ENCODE data around the gene SPAST.
"Not testable (repeated sequence)": the region's sequence is repeated elsewhere in the genome, so short reads cannot be mapped to it uniquely, and the experiment has no call there.

Gene SPAST

GRCh38 chr2:32063310-32064020 lies at the start of gene SPAST:
Gene SPAST (plus strand): TSS chr2:32063556. CDS start chr2:32063832, 276 bp downstream.
- Mint-ChIP-seq H3K9me3 (no peaks in the 10 kb centered on the region), H3K36me3 (peaks cover 5% of the 10 kb centered on the region), H3K4me1 (peaks cover 17% of the 10 kb centered on the region), H3K27ac (peak within 1 kb of the TSS; percentile 84), H3K27me3 (no peaks in the 10 kb centered on the region), H3K4me3 (peak within 1 kb of the TSS; percentile 90)
- ATAC-seq (ENCODE audit: low read depth) (peak; percentile 84), DNase-seq (ENCODE audit: low spot score in 2 of 2) (peak; percentile 89 to 95)

- not testable (repeated sequence) for H3K36me3 Mint-ChIP-seq; DNase-seq (ENCODE audit: low spot score in 2 of 2); ATAC-seq (ENCODE audit: low read depth); H3K27me3 Mint-ChIP-seq; H3K4me3 Mint-ChIP-seq; H3K4me1 Mint-ChIP-seq; H3K9me3 Mint-ChIP-seq; H3K27ac Mint-ChIP-seq
Measured at GRCh38 chr2:32018789-32019482, 44.4 kb upstream of the SPAST start.

- not testable (repeated sequence) for H3K27me3 Mint-ChIP-seq; DNase-seq (ENCODE audit: low spot score in 2 of 2); H3K27ac Mint-ChIP-seq; H3K4me3 Mint-ChIP-seq; H3K9me3 Mint-ChIP-seq
- Mint-ChIP-seq H3K36me3 (peaks cover 19% of the 10 kb centered on the region), H3K4me1 (peaks cover 13% of the 10 kb centered on the region)
- ATAC-seq (ENCODE audit: low read depth): peak; percentile 59
Measured at GRCh38 chr2:32034198-32034887, 29.0 kb upstream of the SPAST start.

- Mint-ChIP-seq H3K27me3 (no peaks in the 10 kb centered on the region), H3K27ac (peak within 1 kb of the TSS; percentile 93), H3K9me3 (no peaks in the 10 kb centered on the region), H3K36me3 (peaks cover 4% of the 10 kb centered on the region), H3K4me3 (peak within 1 kb of the TSS; percentile 99), H3K4me1 (peaks cover 2% of the 10 kb centered on the region)
- ATAC-seq (ENCODE audit: low read depth) (peak; percentile 94), DNase-seq (ENCODE audit: low spot score in 2 of 2) (peak; percentile 81 to 86)
Measured at GRCh38 chr2:32039447-32040219, 23.7 kb upstream of the SPAST start, which contains the start of gene DPY30. Gene DPY30 (minus strand): TSS chr2:32039805. CDS start chr2:32039456, 349 bp downstream.

GRCh38 chr2:32043561-32043960 lies 19.8 kb upstream of the SPAST start:
- no peak for ATAC-seq (ENCODE audit: low read depth)
- Mint-ChIP-seq H3K9me3 (no peaks in the 10 kb centered on the region), H3K36me3 (no peaks in the 10 kb centered on the region)

GRCh38 chr2:32051836-32052439 lies 11.4 kb upstream of the SPAST start:
- Mint-ChIP-seq H3K36me3 (no peaks in the 10 kb centered on the region), H3K27me3 (no peaks in the 10 kb centered on the region), H3K9me3 (no peaks in the 10 kb centered on the region), H3K4me1 (no peaks in the 10 kb centered on the region), H3K4me3 (no peak overlapping the region), H3K27ac (no peak overlapping the region)
- no peak for ATAC-seq (ENCODE audit: low read depth)
- DNase-seq (ENCODE audit: low spot score in 2 of 2): no peak

More at GRCh38 chr2:32043561-32043960, 19.8 kb upstream of the SPAST start:
- no peak for DNase-seq (ENCODE audit: low spot score in 2 of 2)
- no peak overlapping the region for H3K4me3 Mint-ChIP-seq
- H3K27me3 Mint-ChIP-seq: no peaks in the 10 kb centered on the region
- no peak overlapping the region for H3K27ac Mint-ChIP-seq
- H3K4me1 Mint-ChIP-seq: peaks cover 2% of the 10 kb centered on the region

GRCh38 chr2:32054583-32054982 lies 8.8 kb upstream of the SPAST start:
- not testable (repeated sequence) for H3K4me3 Mint-ChIP-seq; H3K4me1 Mint-ChIP-seq; H3K36me3 Mint-ChIP-seq; H3K9me3 Mint-ChIP-seq; H3K27me3 Mint-ChIP-seq; DNase-seq (ENCODE audit: low spot score in 2 of 2); ATAC-seq (ENCODE audit: low read depth); H3K27ac Mint-ChIP-seq

GRCh38 chr2:32058130-32058529 lies 5.2 kb upstream of the SPAST start:
- Mint-ChIP-seq H3K27me3 (no peaks in the 10 kb centered on the region), H3K4me1 (peaks cover 6% of the 10 kb centered on the region), H3K4me3 (no peak overlapping the region), H3K36me3 (no peaks in the 10 kb centered on the region), H3K27ac (no peak overlapping the region), H3K9me3 (no peaks in the 10 kb centered on the region)
- ATAC-seq (ENCODE audit: low read depth) (no peak), DNase-seq (ENCODE audit: low spot score in 2 of 2) (no peak)

GRCh38 chr2:32060266-32060665 lies 3.1 kb upstream of the SPAST start:
- no peak for ATAC-seq (ENCODE audit: low read depth)
- no peak overlapping the region for H3K27ac Mint-ChIP-seq
- DNase-seq (ENCODE audit: low spot score in 2 of 2): no peak
- no peaks in the 10 kb centered on the region for H3K9me3 Mint-ChIP-seq
- no peak overlapping the region for H3K4me3 Mint-ChIP-seq
- peaks cover 7% of the 10 kb centered on the region for H3K4me1 Mint-ChIP-seq
- no peaks in the 10 kb centered on the region for H3K27me3 Mint-ChIP-seq
- H3K36me3 Mint-ChIP-seq: no peaks in the 10 kb centered on the region

GRCh38 chr2:32061430-32061829 lies 1.9 kb upstream of the SPAST start:
- Mint-ChIP-seq H3K9me3 (no peaks in the 10 kb centered on the region), H3K36me3 (peaks cover 4% of the 10 kb centered on the region), H3K4me1 (peaks cover 14% of the 10 kb centered on the region), H3K4me3 (peak overlapping the region; percentile 64), H3K27ac (no peak overlapping the region), H3K27me3 (no peaks in the 10 kb centered on the region)
- no peak for DNase-seq (ENCODE audit: low spot score in 2 of 2)
- no peak for ATAC-seq (ENCODE audit: low read depth)

- DNase-seq (ENCODE audit: low spot score in 2 of 2) (no peak), ATAC-seq (ENCODE audit: low read depth) (no peak)
- H3K4me1 Mint-ChIP-seq: peaks cover 16% of the 10 kb centered on the region
- no peaks in the 10 kb centered on the region for H3K27me3 Mint-ChIP-seq
- H3K36me3 Mint-ChIP-seq: peaks cover 4% of the 10 kb centered on the region
- peak overlapping the region; percentile 90 for H3K4me3 Mint-ChIP-seq
- no peaks in the 10 kb centered on the region for H3K9me3 Mint-ChIP-seq
- no peak overlapping the region for H3K27ac Mint-ChIP-seq
Measured at GRCh38 chr2:32061973-32062861, 1.1 kb upstream of the SPAST start.

- DNase-seq (ENCODE audit: low spot score in 2 of 2) (no peak), ATAC-seq (ENCODE audit: low read depth) (no peak)
- no peaks in the 10 kb centered on the region for H3K9me3 Mint-ChIP-seq
- H3K27me3 Mint-ChIP-seq: no peaks in the 10 kb centered on the region
- H3K4me3 Mint-ChIP-seq: peak overlapping the region; percentile 90
- H3K4me1 Mint-ChIP-seq: peaks cover 17% of the 10 kb centered on the region
- H3K36me3 Mint-ChIP-seq: peaks cover 5% of the 10 kb centered on the region
- peak overlapping the region; percentile 72 for H3K27ac Mint-ChIP-seq
Measured at GRCh38 chr2:32064021-32064601, 755 bp downstream of the SPAST start.

Data from memory B cell (primary cell).